ENCODE measurements around the gene SRSF4.
"Not testable (repeated sequence)": the region's sequence is repeated elsewhere in the genome, so short reads cannot be mapped to it uniquely, and the experiment has no call there.

The SRSF4 gene

GRCh38 chr1:29124366-29125236 lies 57.1 kb downstream of the SRSF4 start:
- peak; percentile 19 for DNase-seq

- no peak for DNase-seq
Measured at GRCh38 chr1:29123887-29124365, 57.8 kb downstream of the SRSF4 start, which contains the start of gene TMEM200B. Gene TMEM200B, minus strand, starts transcription at chr1:29123903. Its CDS starts 2,075 bp downstream, at chr1:29121828.

GRCh38 chr1:29123053-29123886 lies 58.4 kb downstream of the SRSF4 start:
- DNase-seq = no peak

GRCh38 chr1:29122682-29123052 lies 59.0 kb downstream of the SRSF4 start:
- DNase-seq = no peak

- DNase-seq = no peak
Measured at GRCh38 chr1:29121936-29122681, 59.6 kb downstream of the SRSF4 start.

GRCh38 chr1:29121516-29121935 lies 60.2 kb downstream of the SRSF4 start:
- no peak for DNase-seq

- peak; percentile 44 for DNase-seq
Measured at GRCh38 chr1:29120947-29121485, 60.7 kb downstream of the SRSF4 start.

- DNase-seq = no peak
Measured at GRCh38 chr1:29120367-29120766, 61.3 kb downstream of the SRSF4 start.

- no peak for DNase-seq
Measured at GRCh38 chr1:29119121-29119929, 62.4 kb downstream of the SRSF4 start.

- DNase-seq = no peak
Measured at GRCh38 chr1:29117381-29117780, 64.3 kb downstream of the SRSF4 start.

- no peak for DNase-seq
Measured at GRCh38 chr1:29114654-29115053, 67.0 kb downstream of the SRSF4 start.

- no peak for DNase-seq
Measured at GRCh38 chr1:29113413-29114117, 68.1 kb downstream of the SRSF4 start.

GRCh38 chr1:29112705-29113412 lies 68.8 kb downstream of the SRSF4 start:
- no peak for DNase-seq

GRCh38 chr1:29108041-29108440 lies 73.7 kb downstream of the SRSF4 start:
- DNase-seq = not testable (repeated sequence)

GRCh38 chr1:29105822-29106221 lies 75.9 kb downstream of the SRSF4 start:
- DNase-seq = no peak

- no peak for DNase-seq
Measured at GRCh38 chr1:29100487-29100886, 81.2 kb downstream of the SRSF4 start.

- no peak for DNase-seq
Measured at GRCh38 chr1:29099286-29099685, 82.4 kb downstream of the SRSF4 start.

All from CD4-positive, alpha-beta T cell treated with Interleukin-4 for 4 hours (primary cell).